Sigmoid colon (tissue), 4 donors: ENCODE results near the gene SASS6.

Experiments used
- EP300 ChIP-seq, 4 donors: sonication (generic); formaldehyde crosslinking; IDR thresholded peaks; one replicate each; pipeline ENCODE4 v1.6.1; 2017; ENCODE audit warnings: antibody characterized with exemption in 4 of 4
- POLR2AphosphoS5 ChIP-seq, 4 donors: sonication (generic); formaldehyde crosslinking; IDR thresholded peaks; one replicate each; pipeline ENCODE4 v1.6.1; 2017; ENCODE audit warnings: antibody characterized with exemption in 4 of 4
- TF ChIP-seq, protein P1 (sequence below), 4 experiments: fragments of 450-650 bp in 3 of 4; fragments of 200-600 bp in 1 of 4; IDR thresholded peaks; one replicate each; pipeline ENCODE4 v1.5.1; 2016 to 2019; ENCODE audit warnings: antibody characterized with exemption in 4 of 4, mild to moderate bottlenecking in 3 of 4, moderate library complexity in 2 of 4

DNA sequence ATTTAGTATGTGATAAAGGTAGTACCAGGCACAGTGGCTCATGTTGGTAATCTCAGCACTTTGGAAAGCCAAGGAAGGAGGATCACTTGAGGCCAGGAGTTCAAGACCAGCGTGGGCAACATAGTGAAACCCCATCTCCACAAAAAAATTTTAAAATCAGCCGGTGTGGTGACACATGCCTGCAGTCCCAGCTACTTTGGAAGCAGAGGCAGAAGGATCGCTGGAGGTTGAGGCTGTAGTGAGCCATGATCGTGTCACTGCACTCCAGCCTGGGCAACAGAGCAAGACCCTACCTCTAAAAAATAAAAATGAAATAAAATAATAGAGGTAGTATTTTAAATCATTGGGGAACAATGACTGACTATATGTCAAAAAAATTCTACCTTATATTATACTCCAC, 17.2 kb downstream of the SASS6 start:
- TF ChIP-seq POLR2AphosphoS5 (IDR thresholded peaks at IDR 0.05) (no peak), EP300 (IDR thresholded peaks at IDR 0.05) (no peak)
- TF ChIP-seq, protein P1, sequence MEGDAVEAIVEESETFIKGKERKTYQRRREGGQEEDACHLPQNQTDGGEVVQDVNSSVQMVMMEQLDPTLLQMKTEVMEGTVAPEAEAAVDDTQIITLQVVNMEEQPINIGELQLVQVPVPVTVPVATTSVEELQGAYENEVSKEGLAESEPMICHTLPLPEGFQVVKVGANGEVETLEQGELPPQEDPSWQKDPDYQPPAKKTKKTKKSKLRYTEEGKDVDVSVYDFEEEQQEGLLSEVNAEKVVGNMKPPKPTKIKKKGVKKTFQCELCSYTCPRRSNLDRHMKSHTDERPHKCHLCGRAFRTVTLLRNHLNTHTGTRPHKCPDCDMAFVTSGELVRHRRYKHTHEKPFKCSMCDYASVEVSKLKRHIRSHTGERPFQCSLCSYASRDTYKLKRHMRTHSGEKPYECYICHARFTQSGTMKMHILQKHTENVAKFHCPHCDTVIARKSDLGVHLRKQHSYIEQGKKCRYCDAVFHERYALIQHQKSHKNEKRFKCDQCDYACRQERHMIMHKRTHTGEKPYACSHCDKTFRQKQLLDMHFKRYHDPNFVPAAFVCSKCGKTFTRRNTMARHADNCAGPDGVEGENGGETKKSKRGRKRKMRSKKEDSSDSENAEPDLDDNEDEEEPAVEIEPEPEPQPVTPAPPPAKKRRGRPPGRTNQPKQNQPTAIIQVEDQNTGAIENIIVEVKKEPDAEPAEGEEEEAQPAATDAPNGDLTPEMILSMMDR (IDR thresholded peaks at IDR 0.05): no peak
